C4-2B (cell line): ENCODE measurements around the gene EFNA5.

ENCODE experiments used
- ZFX ChIP-seq: fragments of 450-650 bp; IDR thresholded peaks from 2 replicates; pipeline ENCODE4 v1.6.1; 2017
- TF ChIP-seq, protein P1 (sequence below): fragments of 450-650 bp; conservative IDR thresholded peaks from 2 replicates; pipeline ENCODE4 v1.5.1; 2017; ENCODE audit warnings: mild to moderate bottlenecking

DNA sequence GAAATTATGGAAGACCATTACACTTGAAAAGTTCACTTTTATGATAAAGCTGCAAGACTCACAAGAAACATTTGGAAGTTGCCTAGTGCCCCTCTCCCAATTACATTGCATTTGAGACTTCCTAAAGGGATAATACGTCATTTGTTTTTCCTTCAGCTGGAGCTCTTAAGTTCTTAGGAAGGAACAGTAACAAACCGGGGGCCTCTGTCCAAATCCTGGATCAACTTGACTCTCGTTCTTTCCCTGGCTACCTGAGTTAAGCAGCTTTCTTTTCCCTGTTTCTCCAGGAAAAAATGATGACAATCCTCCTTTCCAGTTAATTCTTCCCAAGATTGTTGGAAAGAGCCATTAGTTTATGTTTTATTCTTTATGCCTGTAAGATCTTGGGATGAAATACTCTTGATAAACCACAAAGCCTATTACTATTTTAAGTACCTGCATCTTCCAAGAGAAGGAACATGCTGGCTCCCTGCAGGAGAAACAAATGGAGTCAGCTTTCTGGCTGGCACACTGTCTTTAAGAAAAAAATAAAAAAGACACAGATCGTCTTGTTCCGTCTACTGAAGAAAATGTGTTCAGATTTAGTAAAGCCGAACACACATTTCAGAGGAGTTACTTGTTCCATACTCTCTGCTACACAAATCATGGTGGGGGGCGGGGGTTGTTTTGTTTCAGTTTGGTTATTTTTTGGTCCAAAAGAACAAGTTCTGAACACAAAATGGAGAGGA, 297.9 kb downstream of the EFNA5 start:
- TF ChIP-seq, protein P1, sequence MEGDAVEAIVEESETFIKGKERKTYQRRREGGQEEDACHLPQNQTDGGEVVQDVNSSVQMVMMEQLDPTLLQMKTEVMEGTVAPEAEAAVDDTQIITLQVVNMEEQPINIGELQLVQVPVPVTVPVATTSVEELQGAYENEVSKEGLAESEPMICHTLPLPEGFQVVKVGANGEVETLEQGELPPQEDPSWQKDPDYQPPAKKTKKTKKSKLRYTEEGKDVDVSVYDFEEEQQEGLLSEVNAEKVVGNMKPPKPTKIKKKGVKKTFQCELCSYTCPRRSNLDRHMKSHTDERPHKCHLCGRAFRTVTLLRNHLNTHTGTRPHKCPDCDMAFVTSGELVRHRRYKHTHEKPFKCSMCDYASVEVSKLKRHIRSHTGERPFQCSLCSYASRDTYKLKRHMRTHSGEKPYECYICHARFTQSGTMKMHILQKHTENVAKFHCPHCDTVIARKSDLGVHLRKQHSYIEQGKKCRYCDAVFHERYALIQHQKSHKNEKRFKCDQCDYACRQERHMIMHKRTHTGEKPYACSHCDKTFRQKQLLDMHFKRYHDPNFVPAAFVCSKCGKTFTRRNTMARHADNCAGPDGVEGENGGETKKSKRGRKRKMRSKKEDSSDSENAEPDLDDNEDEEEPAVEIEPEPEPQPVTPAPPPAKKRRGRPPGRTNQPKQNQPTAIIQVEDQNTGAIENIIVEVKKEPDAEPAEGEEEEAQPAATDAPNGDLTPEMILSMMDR: no peak
- no peak for TF ChIP-seq ZFX
